VCaP (cell line): ENCODE results near the gene COP1.

ENCODE experiments used
- H3K27ac ChIP-seq: fragments of 450-650 bp; 2 replicates; pipeline ENCODE4 v1.5.1; 2017
- CTCF ChIP-seq: fragments of 450-650 bp; conservative IDR thresholded peaks from 2 replicates; pipeline ENCODE4 v1.5.1; 2017; ENCODE audit warnings: mild to moderate bottlenecking, moderate library complexity

COP1 gene

DNA sequence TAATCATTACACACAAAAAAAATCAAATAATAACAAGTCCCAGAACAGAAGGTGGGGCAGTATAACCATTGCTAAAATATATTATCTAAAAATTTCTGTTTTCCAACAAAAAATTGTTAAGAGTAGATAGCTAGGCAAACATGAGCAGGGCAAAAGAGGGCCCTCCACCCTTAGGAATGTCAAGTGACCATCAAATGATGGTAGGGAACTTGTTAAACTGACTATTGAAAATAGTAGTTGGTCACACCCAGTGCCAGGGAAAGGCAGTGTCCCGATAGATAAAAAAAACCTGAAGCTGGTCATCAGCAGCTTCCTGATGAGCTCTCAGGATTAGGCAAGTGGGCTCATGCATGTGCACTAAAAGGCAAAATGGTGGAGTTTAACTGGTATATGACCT, 18.4 kb upstream of the COP1 start:
- H3K27ac ChIP-seq = no peak overlapping the region
- no peak for TF ChIP-seq CTCF

GRCh38 chr1:176222196-176222595, 15.1 kb upstream of the COP1 start:
- no peak for TF ChIP-seq CTCF
- no peak overlapping the region for H3K27ac ChIP-seq

- TF ChIP-seq CTCF = no peak
- no peak overlapping the region for H3K27ac ChIP-seq
Measured at GRCh38 chr1:176220100-176220689, 13.1 kb upstream of the COP1 start.

GRCh38 chr1:176217461-176218099, 10.5 kb upstream of the COP1 start:
- TF ChIP-seq CTCF = no peak
- H3K27ac ChIP-seq = no peak overlapping the region

GRCh38 chr1:176216031-176216430, 8.9 kb upstream of the COP1 start:
- no peak for TF ChIP-seq CTCF
- H3K27ac ChIP-seq = no peak overlapping the region

- H3K27ac ChIP-seq = peak overlapping the region; percentile 52
Measured at GRCh38 chr1:176211396-176212165, 4.5 kb upstream of the COP1 start.

More at GRCh38 chr1:176211396-176212165, 4.5 kb upstream of the COP1 start:
- TF ChIP-seq CTCF = no peak
